PC-3 (cell line): ENCODE data around the gene CSNK1D. TPM values are rescaled to one million over a fixed set of nuclear protein-coding genes. Genes with fewer than 3 reads are reported as not detected.
A peak's percentile ranks its signal among the peaks of the same experiment; 100 is the strongest.

Experiments
- ATAC-seq: fragments of 200-7000 bp; cut with Tn5 transposase; 2 replicates; pipeline ENCODE4 v1.9.1; 2020; ENCODE audit warnings: mild to moderate bottlenecking, moderate library complexity
- BruUV-seq: library from RNA; stranded (reverse); fragments of 400-500 nt; replicated peaks from 2 replicates; lab custom pipeline; 2021; lab: Mats Ljungman, UMichigan
- CTCF ChIA-PET: fragments of 300-600 bp; sonication (Branson Sonifier 250); formaldehyde crosslinking; loops from one replicate; lab custom pipeline; 2022; ENCODE audit warnings: antibody characterized with exemption; lab: Charles Lee
- POLR2A ChIA-PET: fragments of 300-600 bp; sonication (Branson Sonifier 250); formaldehyde crosslinking; loops from one replicate; lab custom pipeline; 2022; ENCODE audit warnings: antibody characterized with exemption; ENCODE audit not compliant: unreplicated experiment; lab: Charles Lee
- DNase-seq: peaks from one replicate; pipeline ENCODE4 v3.0.0-alpha.2; 2015
- H2AFZ ChIP-seq: fragments of 300-600 bp; sonication (generic); 2 replicates; pipeline ENCODE4 v1.6.0; 2016; ENCODE audit warnings: antibody characterized with exemption, low read length
- H3F3A ChIP-seq: fragments of 300-600 bp; sonication (generic); one replicate; pipeline ENCODE4 v1.6.0; 2017; ENCODE audit warnings: antibody characterized with exemption, low read length, control low read depth, mild to moderate bottlenecking; ENCODE audit not compliant: unreplicated experiment
- H3K27ac ChIP-seq: fragments of 300-600 bp; sonication (generic); 2 replicates; pipeline ENCODE4 v1.5.1; 2016; ENCODE audit warnings: mild to moderate bottlenecking, low read length
- H3K27me3 ChIP-seq: fragments of 300-600 bp; sonication (generic); 2 replicates; pipeline ENCODE4 v1.6.1; 2016; ENCODE audit warnings: low read length, mixed read lengths
- H3K36me3 ChIP-seq: fragments of 300-600 bp; sonication (generic); 2 replicates; pipeline ENCODE4 v1.6.1; 2016; ENCODE audit warnings: low read depth, mixed run types, low read length, mixed read lengths
- H3K4me1 ChIP-seq: fragments of 300-600 bp; sonication (generic); 2 replicates; pipeline ENCODE4 v1.5.1; 2016; ENCODE audit warnings: low read length; ENCODE audit not compliant: insufficient read depth
- H3K4me2 ChIP-seq: fragments of 300-600 bp; sonication (generic); 2 replicates; pipeline ENCODE4 v1.6.0; 2016; ENCODE audit warnings: low read length
- H3K4me3 ChIP-seq: fragments of 300-600 bp; sonication (generic); 2 replicates; pipeline ENCODE4 v1.5.1; 2016; ENCODE audit warnings: mild to moderate bottlenecking, low read length, mixed read lengths
- H3K79me2 ChIP-seq: fragments of 300-600 bp; sonication (generic); 2 replicates; pipeline ENCODE4 v1.6.1; 2017; ENCODE audit warnings: low read length, mixed read lengths
- H3K9ac ChIP-seq: fragments of 300-600 bp; sonication (generic); 2 replicates; pipeline ENCODE4 v1.6.0; 2016; ENCODE audit warnings: mild to moderate bottlenecking, low read length
- H3K9me2 ChIP-seq: fragments of 300-600 bp; sonication (generic); replicated peaks from 2 replicates; pipeline ENCODE4 v1.6.1; 2016; ENCODE audit warnings: mixed run types, low read length, mixed read lengths
- H3K9me3 ChIP-seq: fragments of 300-600 bp; sonication (generic); 2 replicates; pipeline ENCODE4 v1.6.1; 2016; ENCODE audit warnings: low read length, mixed read lengths
- H4K20me1 ChIP-seq: fragments of 300-600 bp; sonication (generic); 2 replicates; pipeline ENCODE4 v1.6.1; 2016; ENCODE audit warnings: low read length, mixed read lengths
- EZH2 ChIP-seq: fragments of 300-600 bp; sonication (generic); IDR thresholded peaks from one replicate; pipeline ENCODE4 v1.6.1; 2017; ENCODE audit warnings: antibody characterized with exemption, mild to moderate bottlenecking, low read length; ENCODE audit not compliant: unreplicated experiment
- EZH2phosphoT487 ChIP-seq: fragments of 300-600 bp; sonication (generic); IDR thresholded peaks from 2 replicates; pipeline ENCODE4 v1.6.1; 2018; ENCODE audit warnings: mild to moderate bottlenecking, antibody characterized with exemption, low read length, borderline replicate concordance
- intact Hi-C: fragments of 100-400 bp; cut with micrococcal nuclease; formaldehyde crosslinking; loops from 2 replicates; pipeline ENCODE4 v1.9.0; 2023
- total RNA-seq: library from RNA; depleted of rRNA; stranded (reverse); fragments of >200 nt; gene quantifications from 2 replicates; pipeline ENCODE4 v1.2.3, GENCODE V29; 2014
- TF ChIP-seq, protein P1 (sequence below): fragments of 300-600 bp; sonication (generic); conservative IDR thresholded peaks from 2 replicates; pipeline ENCODE4 v1.5.1; 2017; ENCODE audit warnings: antibody characterized with exemption, low read depth, mild to moderate bottlenecking, low read length

The CSNK1D gene
- total RNA-seq, 1 experiment from 2014 or later, result 58.6 TPM

DNA sequence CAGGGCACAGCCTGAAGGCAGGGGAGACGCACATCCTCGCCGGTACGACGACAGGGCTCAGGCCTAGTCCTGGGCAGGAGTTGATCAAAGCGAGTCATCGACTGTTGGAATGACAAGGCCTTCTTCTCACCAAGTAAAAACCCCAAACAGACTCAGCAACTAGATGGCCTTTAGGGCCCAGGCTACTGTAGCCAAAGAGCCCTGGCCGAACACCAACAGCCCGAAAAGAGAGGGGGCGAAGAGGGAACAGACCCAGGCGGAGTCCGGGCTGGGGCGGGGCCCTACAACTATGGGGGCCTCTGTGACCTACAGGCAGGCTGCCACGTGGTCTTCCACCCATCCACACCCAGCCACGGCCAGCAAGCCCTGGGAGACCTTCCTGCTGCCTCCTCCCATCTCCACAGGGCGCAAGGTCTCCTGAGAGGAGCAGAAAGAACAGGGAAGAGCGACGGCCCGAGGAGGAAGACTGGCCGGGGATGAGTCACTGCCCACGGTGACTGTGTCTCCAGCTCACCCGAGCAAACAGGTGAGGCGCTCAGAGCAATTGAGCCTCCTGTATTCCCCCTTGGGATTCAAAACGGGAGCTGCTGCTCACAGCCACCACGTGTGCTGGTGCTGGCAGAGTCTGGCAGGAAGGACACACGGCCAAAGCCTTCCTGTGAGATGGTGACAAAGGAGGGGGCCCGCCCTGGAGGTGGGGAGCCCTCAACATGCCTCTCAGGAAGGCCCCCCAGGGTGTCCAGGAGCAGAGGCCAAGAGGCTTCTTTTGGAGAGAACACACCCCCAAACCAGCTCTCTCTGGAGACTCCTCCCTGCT, 26.9 kb downstream of the CSNK1D start:
- Histone ChIP-seq H3K27me3 (no peaks in the 10 kb centered on the region), H3K36me3 (peaks cover 75% of the 10 kb centered on the region), H2AFZ (no peak overlapping the region), H3K9me2 (no peaks in the 10 kb centered on the region), H3K9me3 (no peaks in the 10 kb centered on the region), H3K9ac (peak overlapping the region; percentile 54), H3K4me1 (peaks cover 30% of the 10 kb centered on the region), H3K4me2 (peak overlapping the region; percentile 59), H3K27ac (peak overlapping the region; percentile 94), H3F3A (peaks cover 51% of the 10 kb centered on the region), H3K4me3 (no peak overlapping the region), H3K79me2 (peaks cover 26% of the 10 kb centered on the region), H4K20me1 (peaks cover 16% of the 10 kb centered on the region)
- DNase-seq, result peak; percentile 94
- intact Hi-C loops, result loop anchor here (1.0 to 10.0 kb wide), 3 partner anchors 50 to 208 kb away; partner anchors contain the start of genes CYBC1 and NARF
- peak; percentile 63 for ATAC-seq
- CTCF ChIA-PET, result interaction anchor here (1.0 to 1.7 kb wide), 2 partner anchors 41 to 74 kb away, joined by 3 to 4 read pairs; no protein-coding TSS in a partner anchor
- POLR2A ChIA-PET, result no interaction called here
- TF ChIP-seq EZH2 (no peak), EZH2phosphoT487 (no peak)
- TF ChIP-seq, protein P1, sequence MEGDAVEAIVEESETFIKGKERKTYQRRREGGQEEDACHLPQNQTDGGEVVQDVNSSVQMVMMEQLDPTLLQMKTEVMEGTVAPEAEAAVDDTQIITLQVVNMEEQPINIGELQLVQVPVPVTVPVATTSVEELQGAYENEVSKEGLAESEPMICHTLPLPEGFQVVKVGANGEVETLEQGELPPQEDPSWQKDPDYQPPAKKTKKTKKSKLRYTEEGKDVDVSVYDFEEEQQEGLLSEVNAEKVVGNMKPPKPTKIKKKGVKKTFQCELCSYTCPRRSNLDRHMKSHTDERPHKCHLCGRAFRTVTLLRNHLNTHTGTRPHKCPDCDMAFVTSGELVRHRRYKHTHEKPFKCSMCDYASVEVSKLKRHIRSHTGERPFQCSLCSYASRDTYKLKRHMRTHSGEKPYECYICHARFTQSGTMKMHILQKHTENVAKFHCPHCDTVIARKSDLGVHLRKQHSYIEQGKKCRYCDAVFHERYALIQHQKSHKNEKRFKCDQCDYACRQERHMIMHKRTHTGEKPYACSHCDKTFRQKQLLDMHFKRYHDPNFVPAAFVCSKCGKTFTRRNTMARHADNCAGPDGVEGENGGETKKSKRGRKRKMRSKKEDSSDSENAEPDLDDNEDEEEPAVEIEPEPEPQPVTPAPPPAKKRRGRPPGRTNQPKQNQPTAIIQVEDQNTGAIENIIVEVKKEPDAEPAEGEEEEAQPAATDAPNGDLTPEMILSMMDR, result no peak
- BruUV-seq, result TSS peak; percentile 14

- Histone ChIP-seq H3K4me3 (no peak overlapping the region), H3K9ac (peak overlapping the region; percentile 54; the same call in 1 of the 2 replicates), H3K9me3 (no peaks in the 10 kb centered on the region), H3K79me2 (peaks cover 21% of the 10 kb centered on the region; the same call in 1 of the 2 replicates), H3K36me3 (peaks cover 69% of the 10 kb centered on the region), H3F3A (peaks cover 55% of the 10 kb centered on the region), H3K9me2 (no peaks in the 10 kb centered on the region), H3K27me3 (no peaks in the 10 kb centered on the region), H3K4me1 (peaks cover 36% of the 10 kb centered on the region), H2AFZ (no peak overlapping the region), H3K27ac (peak overlapping the region; percentile 94), H3K4me2 (peak overlapping the region; percentile 52; the same call in 1 of the 2 replicates), H4K20me1 (peaks cover 16% of the 10 kb centered on the region)
- ChIA-PET CTCF (interaction anchor here (1.7 kb wide), 1 partner anchor 40 kb away, joined by 4 read pairs; no protein-coding TSS in a partner anchor), POLR2A (no interaction called here)
- BruUV-seq, result no TSS peak
- DNase-seq (no peak), ATAC-seq (no peak)
- intact Hi-C loops, result loop anchor here (1.0 to 10.0 kb wide), 3 partner anchors 51 to 209 kb away; partner anchors contain the start of genes CYBC1 and NARF
- TF ChIP-seq EZH2 (no peak), EZH2phosphoT487 (no peak)
- TF ChIP-seq, protein P1, result no peak
These were observed 27.5 kb downstream of the CSNK1D start for GRCh38 chr17:82246040-82246364.
